H1 (cell line): ENCODE measurements around the gene RXRA. TPM values are rescaled to one million over a fixed set of nuclear protein-coding genes. Genes with fewer than 3 reads are reported as not detected.

ENCODE experiments used
- CTCF ChIA-PET: fragments of 300-600 bp; sonication (Branson Sonifier 250); formaldehyde crosslinking; loops from one replicate; lab custom pipeline; 2021; ENCODE audit not compliant: partially characterized antibody; lab: Charles Lee
- POLR2A ChIA-PET: fragments of 300-600 bp; sonication (Branson Sonifier 250); formaldehyde crosslinking; loops from one replicate; lab custom pipeline; 2021; ENCODE audit warnings: inconsistent platforms; ENCODE audit not compliant: partially characterized antibody; lab: Charles Lee
- DNase-seq, 2 experiments: peaks; one replicate each; pipeline versions ENCODE4 v3.0.0 to v3.0.0-alpha.2; 2010 to 2022; ENCODE audit warnings: low spot score in 2 of 2, low read depth in 1 of 2, mixed read lengths in 1 of 2
- FAIRE-seq: peaks from 2 replicates; lab custom pipeline; 2011; peaks lifted over from hg19 to GRCh38; lab: Jason Lieb, UNC
- H2AFZ ChIP-seq: 2 replicates; pipeline ENCODE4 v1.8.1; 2012; ENCODE audit warnings: low read length, inconsistent platforms
- H2AK5ac ChIP-seq: 2 replicates; pipeline ENCODE4 v1.6.1; 2013; ENCODE audit warnings: low read depth, low read length
- H2BK120ac ChIP-seq: replicated peaks from 2 replicates; pipeline ENCODE3; 2013; ENCODE audit warnings: low read depth, low read length, inconsistent platforms
- H2BK12ac ChIP-seq: 2 replicates; pipeline ENCODE4 v1.6.1; 2013; ENCODE audit warnings: low read depth, low read length
- H2BK15ac ChIP-seq: 2 replicates; pipeline ENCODE4 v1.6.1; 2013; ENCODE audit warnings: low read length
- H2BK20ac ChIP-seq: 2 replicates; pipeline ENCODE4 v1.6.1; 2013; ENCODE audit warnings: low read length
- H2BK5ac ChIP-seq: 2 replicates; pipeline ENCODE4 v1.6.1; 2013; ENCODE audit warnings: low read depth, low read length
- H3K14ac ChIP-seq: 2 replicates; pipeline ENCODE4 v1.6.1; 2013; ENCODE audit warnings: inconsistent platforms; ENCODE audit not compliant: insufficient read length
- H3K18ac ChIP-seq: 2 replicates; pipeline ENCODE4 v1.6.1; 2013; ENCODE audit warnings: low read length; ENCODE audit errors: extremely low read depth
- H3K23ac ChIP-seq: 2 replicates; pipeline ENCODE4 v1.6.1; 2013; ENCODE audit warnings: inconsistent platforms; ENCODE audit not compliant: insufficient read length
- H3K23me2 ChIP-seq: 2 replicates; pipeline ENCODE4 v1.6.1; 2013; ENCODE audit warnings: low read depth, low read length
- H3K27ac ChIP-seq: 2 replicates; pipeline ENCODE4 v1.6.1; 2011; ENCODE audit warnings: low read depth, low read length, inconsistent platforms
- H3K27me3 ChIP-seq, 4 experiments: replicated peaks in 1 of 4; 1 replicate in 1 of 4; 2 replicates in 3 of 4; pipeline versions ENCODE4 v1.6.1 to v1.8.1; 2011 to 2013; ENCODE audit warnings: low read length in 3 of 4, mild to moderate bottlenecking in 3 of 4, inconsistent platforms in 2 of 4, mixed read lengths in 2 of 4, moderate library complexity in 1 of 4; ENCODE audit not compliant: control insufficient read depth in 3 of 4, insufficient read depth in 3 of 4; ENCODE audit errors: extremely low read depth in 1 of 4
- H3K36me3 ChIP-seq, 4 experiments: 2 replicates each; pipeline versions ENCODE4 v1.6.1 to v1.8.1; 2011 to 2013; ENCODE audit warnings: mild to moderate bottlenecking in 4 of 4, low read length in 3 of 4, moderate library complexity in 2 of 4, control low read depth in 1 of 4, inconsistent platforms in 1 of 4; ENCODE audit not compliant: insufficient read depth in 4 of 4, control insufficient read depth in 2 of 4
- H3K4ac ChIP-seq: replicated peaks from 2 replicates; pipeline ENCODE3; 2013; ENCODE audit warnings: low read length, low read depth, mixed read lengths, inconsistent platforms; ENCODE audit not compliant: insufficient read length
- H3K4me1 ChIP-seq, 4 experiments: replicated peaks in 1 of 4; 1 replicate in 1 of 4; 2 replicates in 3 of 4; pipeline versions ENCODE4 v1.6.1 to v1.8.1; 2011 to 2013; ENCODE audit warnings: low read length in 3 of 4, inconsistent platforms in 2 of 4, mixed read lengths in 1 of 4; ENCODE audit not compliant: insufficient read depth in 4 of 4, control insufficient read depth in 3 of 4
- H3K4me2 ChIP-seq, 2 experiments: 2 replicates each; pipeline versions ENCODE4 v1.6.1 to v1.8.1; 2011 to 2013; ENCODE audit warnings: low read depth in 2 of 2, low read length in 2 of 2, control low read depth in 1 of 2, inconsistent platforms in 1 of 2, mild to moderate bottlenecking in 1 of 2; ENCODE audit not compliant: insufficient read depth in 1 of 2
- H3K4me3 ChIP-seq, 4 experiments: fragments of 200-600, 300-600 bp in 1 of 4; sonication (generic), shearing (Covaris generic), sonication (Bioruptor Twin) in 1 of 4; 2 replicates each; pipeline versions ENCODE4 v1.5.1 to v1.8.1; 2011 to 2016; ENCODE audit warnings: low read length in 4 of 4, low read depth in 3 of 4, control low read depth in 2 of 4, inconsistent platforms in 2 of 4, mild to moderate bottlenecking in 2 of 4, mixed read lengths in 1 of 4, moderate library complexity in 1 of 4; ENCODE audit not compliant: insufficient read depth in 2 of 4; ENCODE audit errors: extremely low read depth in 1 of 4
- H3K56ac ChIP-seq: replicated peaks from 2 replicates; pipeline ENCODE3; 2013; ENCODE audit warnings: low read depth, mild to moderate bottlenecking, mixed read lengths, low read length, inconsistent platforms; ENCODE audit not compliant: insufficient read length
- H3K79me1 ChIP-seq: 2 replicates; pipeline ENCODE4 v1.6.1; 2013; ENCODE audit warnings: low read depth, low read length, control low read depth
- H3K79me2 ChIP-seq, 2 experiments: 2 replicates each; pipeline versions ENCODE4 v1.6.1 to v1.8.1; 2012 to 2013; ENCODE audit warnings: low read length in 2 of 2, mild to moderate bottlenecking in 2 of 2, inconsistent platforms in 1 of 2; ENCODE audit not compliant: insufficient read depth in 2 of 2, control insufficient read depth in 1 of 2
- H3K9ac ChIP-seq, 4 experiments: replicated peaks in 1 of 4; 1 replicate in 1 of 4; 2 replicates in 3 of 4; pipeline versions ENCODE4 v1.6.1 to v1.8.1; 2011 to 2013; ENCODE audit warnings: low read depth in 3 of 4, low read length in 3 of 4, control low read depth in 2 of 4, mild to moderate bottlenecking in 2 of 4, moderate library complexity in 2 of 4, inconsistent platforms in 1 of 4; ENCODE audit errors: extremely low read depth in 1 of 4
- H3K9me3 ChIP-seq, 2 experiments: 2 replicates each; pipeline versions ENCODE4 v1.6.1 to v1.8.1; 2012 to 2013; ENCODE audit warnings: mild to moderate bottlenecking in 2 of 2, moderate library complexity in 2 of 2, control low read depth in 1 of 2, inconsistent platforms in 1 of 2, low read depth in 1 of 2, low read length in 1 of 2, mixed read lengths in 1 of 2; ENCODE audit not compliant: insufficient read depth in 2 of 2
- H4K20me1 ChIP-seq, 2 experiments: replicated peaks in 1 of 2; 2 replicates each; pipeline versions ENCODE3 to v1.8.1; 2011 to 2013; ENCODE audit warnings: inconsistent platforms in 2 of 2, low read length in 2 of 2, mild to moderate bottlenecking in 1 of 2; ENCODE audit not compliant: insufficient read depth in 2 of 2, control insufficient read depth in 1 of 2
- H4K5ac ChIP-seq: 2 replicates; pipeline ENCODE4 v1.6.1; 2013; ENCODE audit warnings: low read length, low read depth, mixed read lengths, inconsistent platforms; ENCODE audit not compliant: insufficient read length
- H4K8ac ChIP-seq: 2 replicates; pipeline ENCODE4 v1.8.0; 2013; ENCODE audit warnings: mild to moderate bottlenecking, moderate library complexity, low read length, inconsistent platforms; ENCODE audit not compliant: insufficient read depth; ENCODE audit errors: extremely low read depth
- H4K91ac ChIP-seq: replicated peaks from 2 replicates; pipeline ENCODE3; 2013; ENCODE audit warnings: low read length, mixed read lengths, inconsistent platforms; ENCODE audit not compliant: insufficient read length
- ASH2L ChIP-seq: fragments of 200-600, 300-600 bp; sonication (generic); IDR thresholded peaks from one replicate; pipeline ENCODE4 v1.7.1; 2017; ENCODE audit warnings: low read length
- CBX5 ChIP-seq: fragments of 300-800, 300-1000 bp; sonication (generic); IDR thresholded peaks from 2 replicates; pipeline ENCODE4 v1.7.1; 2016; ENCODE audit warnings: antibody characterized with exemption, low read length, low read depth
- CBX8 ChIP-seq: fragments of 300-800, 300-1000 bp; sonication (generic); IDR thresholded peaks from 2 replicates; pipeline ENCODE4 v1.7.1; 2016; ENCODE audit warnings: low read depth, low read length, borderline replicate concordance
- CREB1 ChIP-seq: IDR thresholded peaks from 2 replicates; pipeline ENCODE4 v1.6.1; 2012; ENCODE audit warnings: inconsistent platforms
- GABPA ChIP-seq: IDR thresholded peaks from 2 replicates; pipeline ENCODE4 v1.6.1; 2011; ENCODE audit warnings: mild to moderate bottlenecking, low read length, moderate library complexity, borderline replicate concordance; ENCODE audit not compliant: insufficient read depth
- PHF8 ChIP-seq: fragments of 200-600 bp; sonication (generic); conservative IDR thresholded peaks from 2 replicates; pipeline ENCODE4 v1.7.1; 2012; ENCODE audit warnings: low read depth, mild to moderate bottlenecking, inconsistent platforms, low read length, moderate library complexity
- RAD21 ChIP-seq, 2 experiments: IDR thresholded peaks in 1 of 2; conservative IDR thresholded peaks in 1 of 2; 2 replicates each; pipeline ENCODE4 v1.6.1; 2011; ENCODE audit warnings: low read depth in 2 of 2, low read length in 2 of 2, improper control_type of control experiment in 1 of 2, inconsistent platforms in 1 of 2, mild to moderate bottlenecking in 1 of 2, moderate library complexity in 1 of 2
- RNF2 ChIP-seq: fragments of 200-900, 300-1000 bp; sonication (generic); IDR thresholded peaks from 2 replicates; pipeline ENCODE4 v1.7.1; 2016; ENCODE audit warnings: borderline replicate concordance, low read depth, mild to moderate bottlenecking, antibody characterized with exemption, low read length; ENCODE audit not compliant: poor library complexity, severe bottlenecking; ENCODE audit errors: missing control alignments
- SAP30 ChIP-seq: fragments of 300-600 bp; sonication (generic); IDR thresholded peaks from 2 replicates; pipeline ENCODE4 v1.7.1; 2012; ENCODE audit warnings: low read length, moderate library complexity, mild to moderate bottlenecking, inconsistent platforms; ENCODE audit not compliant: insufficient read depth, insufficient replicate concordance
- SP4 ChIP-seq: IDR thresholded peaks from 2 replicates; pipeline ENCODE4 v1.6.1; 2012; ENCODE audit warnings: low read length, inconsistent platforms
- SRF ChIP-seq: IDR thresholded peaks from 2 replicates; pipeline ENCODE4 v1.6.1; 2011; ENCODE audit warnings: mild to moderate bottlenecking, low read depth, low read length, moderate library complexity
- WGBS, 2 experiments: shearing (Covaris generic) in 1 of 2; methylation state at CpG; one replicate each; pipeline versions ENCODE4 v1.1.6 to v1.1.7; 2013 to 2015; ENCODE audit warnings: low lambda C conversion rate in 2 of 2, mixed read lengths in 2 of 2, inconsistent platforms in 1 of 2, low coverage in 1 of 2, missing lambda C conversion rate in 1 of 2; ENCODE audit not compliant: insufficient replicate concordance in 2 of 2, insufficient coverage in 1 of 2, insufficient read length in 1 of 2; ENCODE audit errors: extremely low coverage in 1 of 2, missing lambda C conversion rate in 1 of 2; 5-methylcytosine and 5-hydroxymethylcytosine counted together
- polyA plus RNA-seq, 7 experiments: library from polyadenylated mRNA; depleted of rRNA in 3 of 7; stranded (reverse) in 5 of 7; unstranded in 2 of 7; fragments of >200 nt in 5 of 7; fragments of 200-250 nt in 2 of 7; gene quantifications; 1 replicate in 5 of 7; 2 replicates in 1 of 7; 4 replicates in 1 of 7; pipeline versions ENCODE4 v1.2.1 to v1.2.3, GENCODE V29; 2011 to 2013; ENCODE audit warnings: missing spikeins in 2 of 7, mixed read lengths in 2 of 7
- total RNA-seq: library from RNA; stranded (reverse); fragmentation: NEBNext Ultra II Directional; extraction: Animal tissue kit (Norgen Biotek cat#: 25700); gene quantifications from 2 replicates; pipeline ENCODE4 v1.2.1, GENCODE V29; 2021
- TF ChIP-seq, protein P1 (sequence below): IDR thresholded peaks from 2 replicates; pipeline ENCODE4 v1.6.1; 2012; ENCODE audit warnings: low read length, inconsistent platforms

RXRA gene
- total and polyA plus RNA-seq, 2 of the 8 experiments (the other 6 are each of a cell fraction or from before 2014, with no cell fraction given) = 9.8 to 29.4 TPM

DNA sequence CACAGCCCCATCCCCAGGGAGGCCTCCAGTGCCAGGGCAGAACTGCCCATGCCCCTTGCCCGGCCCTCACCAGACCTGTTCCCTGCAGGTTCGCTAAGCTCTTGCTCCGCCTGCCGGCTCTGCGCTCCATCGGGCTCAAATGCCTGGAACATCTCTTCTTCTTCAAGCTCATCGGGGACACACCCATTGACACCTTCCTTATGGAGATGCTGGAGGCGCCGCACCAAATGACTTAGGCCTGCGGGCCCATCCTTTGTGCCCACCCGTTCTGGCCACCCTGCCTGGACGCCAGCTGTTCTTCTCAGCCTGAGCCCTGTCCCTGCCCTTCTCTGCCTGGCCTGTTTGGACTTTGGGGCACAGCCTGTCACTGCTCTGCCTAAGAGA is 110.1 kb downstream of the RXRA start:
- 86% methylated on average over 12 of the region's 12 CpGs; no CpG with 5 or more reads in 1 of the 2 experiments for WGBS, 2 experiments
- peaks cover 0 to 4% of the 10 kb centered on the region in 2 experiments for H4K20me1 ChIP-seq
- H2BK120ac ChIP-seq = no peak overlapping the region
- H3K79me1 ChIP-seq = no peaks in the 10 kb centered on the region
- no peak overlapping the region for H4K91ac ChIP-seq
- no peak overlapping the region for H3K4me3 ChIP-seq
- H3K56ac ChIP-seq = no peak overlapping the region
- no peak overlapping the region for H2AK5ac ChIP-seq
- DNase-seq = no peak
- no peak overlapping the region for H2BK5ac ChIP-seq
- H3K27me3 ChIP-seq = no peaks in the 10 kb centered on the region
- POLR2A ChIA-PET = interaction anchor here (1.0 kb wide), 1 partner anchor 57 kb away, joined by 3 read pairs; no protein-coding TSS in a partner anchor
- no peak overlapping the region for H3K4ac ChIP-seq
- FAIRE-seq = no peak
- no peaks in the 10 kb centered on the region for H3K79me2 ChIP-seq
- H3K23me2 ChIP-seq = no peaks in the 10 kb centered on the region
- no peak overlapping the region for H3K9ac ChIP-seq
- H3K14ac ChIP-seq = no peak overlapping the region
- H2AFZ ChIP-seq = no peak overlapping the region
- peaks cover 0 to 9% (median 4%) of the 10 kb centered on the region in 4 experiments; a peak in 3 of 7 replicates for H3K4me1 ChIP-seq
- no peak overlapping the region for H4K8ac ChIP-seq
- no peak overlapping the region for H4K5ac ChIP-seq
- TF ChIP-seq PHF8 (no peak), RAD21 (IDR thresholded peaks at IDR 0.05 in 1 of 2, conservative IDR thresholded peaks at IDR 0.05 in 1 of 2; ENCODE audit: low read depth in 2 of 2, low read length in 2 of 2) (no peak), ASH2L (no peak), CBX8 (no peak), SRF (no peak), SAP30 (no peak), CREB1 (no peak), RNF2 (no peak), GABPA (no peak), CBX5 (no peak), SP4 (no peak)
- TF ChIP-seq, protein P1, sequence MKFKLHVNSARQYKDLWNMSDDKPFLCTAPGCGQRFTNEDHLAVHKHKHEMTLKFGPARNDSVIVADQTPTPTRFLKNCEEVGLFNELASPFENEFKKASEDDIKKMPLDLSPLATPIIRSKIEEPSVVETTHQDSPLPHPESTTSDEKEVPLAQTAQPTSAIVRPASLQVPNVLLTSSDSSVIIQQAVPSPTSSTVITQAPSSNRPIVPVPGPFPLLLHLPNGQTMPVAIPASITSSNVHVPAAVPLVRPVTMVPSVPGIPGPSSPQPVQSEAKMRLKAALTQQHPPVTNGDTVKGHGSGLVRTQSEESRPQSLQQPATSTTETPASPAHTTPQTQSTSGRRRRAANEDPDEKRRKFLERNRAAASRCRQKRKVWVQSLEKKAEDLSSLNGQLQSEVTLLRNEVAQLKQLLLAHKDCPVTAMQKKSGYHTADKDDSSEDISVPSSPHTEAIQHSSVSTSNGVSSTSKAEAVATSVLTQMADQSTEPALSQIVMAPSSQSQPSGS = no peak
- H3K4me2 ChIP-seq = no peak overlapping the region
- no peak overlapping the region for H3K27ac ChIP-seq
- no peak overlapping the region for H2BK12ac ChIP-seq
- H2BK20ac ChIP-seq = no peak overlapping the region
- peaks cover 0 to 3% (median 0%) of the 10 kb centered on the region in 4 experiments; a peak in 1 of 8 replicates for H3K36me3 ChIP-seq
- H3K18ac ChIP-seq = no peak overlapping the region
- CTCF ChIA-PET = interaction anchor here (0.7 to 1.9 kb wide), 5 partner anchors 36 to 266 kb away, joined by 3 to 7 read pairs (median 4); no protein-coding TSS in a partner anchor
- H2BK15ac ChIP-seq = no peak overlapping the region
- H3K9me3 ChIP-seq = no peaks in the 10 kb centered on the region
- H3K23ac ChIP-seq = no peak overlapping the region
